ENCODE results near the gene EPM2A.
"Not testable (repeated sequence)": the region's sequence is repeated elsewhere in the genome, so short reads cannot be mapped to it uniquely, and the experiment has no call there.

The EPM2A gene

DNA sequence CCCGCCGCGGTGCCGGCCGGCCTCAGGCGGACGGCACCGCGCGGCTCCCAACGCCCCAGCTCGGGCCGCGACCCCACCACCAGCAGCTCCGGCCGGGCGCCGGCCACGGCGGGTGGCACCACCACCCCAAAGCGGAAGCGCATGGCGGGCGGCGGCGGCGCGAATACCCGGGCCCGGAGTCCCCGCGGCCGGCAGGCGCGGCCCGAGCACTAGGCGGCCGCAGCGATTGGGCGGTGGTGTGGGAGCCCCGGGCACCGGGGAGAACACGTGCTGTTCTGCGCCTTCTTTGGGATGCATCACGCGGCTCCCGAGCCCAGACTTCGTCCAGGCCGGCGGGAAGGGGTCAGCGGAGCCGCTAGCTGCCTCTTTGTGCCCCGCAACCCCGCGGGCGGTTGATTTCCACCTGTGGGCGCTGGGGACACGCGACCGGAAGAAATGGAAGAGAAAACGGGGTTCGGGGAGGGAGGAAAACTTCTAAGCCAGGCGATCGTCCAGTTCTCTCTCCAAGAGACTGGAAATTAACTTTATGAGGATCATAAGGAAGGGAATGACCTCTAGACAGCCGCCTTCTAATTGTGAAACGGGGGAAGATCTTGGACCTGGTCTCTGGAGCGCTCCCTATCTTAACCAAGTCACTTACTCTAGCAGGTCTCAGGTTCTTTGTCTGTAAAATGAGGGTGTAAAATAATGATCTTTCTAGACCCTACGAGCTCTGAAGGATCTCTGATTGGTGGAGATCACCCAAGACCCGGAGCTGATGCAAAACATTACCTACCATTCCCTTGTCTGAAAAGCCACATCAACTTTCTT is at the start of gene EPM2A:
TSS of gene EPM2A (minus strand) at position 165 of the 810 bp plus-strand sequence. CDS start at position 143, 22 bp downstream.
- DNase-seq: peak; percentile 85

DNA sequence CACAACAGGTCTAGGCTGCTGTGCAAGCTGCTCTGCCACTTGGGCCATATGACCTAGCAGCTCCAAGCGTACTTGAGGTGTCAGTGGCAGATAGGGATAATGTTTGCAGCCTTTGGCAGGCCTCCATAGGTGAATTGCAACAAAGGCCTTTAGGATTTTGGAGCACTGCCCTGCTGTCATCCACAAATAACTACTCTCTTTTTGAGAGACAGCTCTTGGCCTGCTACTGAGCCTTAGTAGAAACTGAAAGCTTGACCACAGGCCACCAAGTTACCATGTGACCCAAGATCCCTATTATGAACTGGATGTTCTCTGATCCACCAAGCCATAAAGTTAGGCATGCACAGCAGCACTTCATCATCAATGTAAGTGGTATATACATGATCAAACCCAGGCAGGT is 49.4 kb upstream of the EPM2A start:
- DNase-seq: no peak

DNA sequence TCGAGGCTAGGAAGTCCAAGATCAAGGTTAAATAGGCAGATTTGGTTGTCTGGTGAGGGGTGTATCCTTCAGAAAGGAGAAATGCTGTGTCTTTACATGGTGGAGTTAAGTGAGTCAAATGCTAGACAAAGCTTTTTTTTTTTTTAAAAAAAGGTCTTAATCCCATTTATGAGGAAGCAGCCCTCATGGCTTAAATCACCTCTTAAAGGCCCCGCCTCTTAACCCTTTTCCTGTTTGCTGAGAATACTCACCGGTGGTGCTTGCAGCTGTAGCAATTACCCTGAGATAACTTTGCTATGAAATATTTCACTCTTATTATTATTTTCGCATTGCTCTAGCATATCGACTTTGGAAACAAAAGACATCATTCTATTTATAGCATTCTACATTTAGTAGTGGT is 48.5 kb upstream of the EPM2A start:
- DNase-seq: no peak

GRCh38 chr6:145772846-145773245 is 37.5 kb upstream of the EPM2A start:
- DNase-seq: no peak

- DNase-seq: no peak
Measured at GRCh38 chr6:145765449-145765848, 30.1 kb upstream of the EPM2A start.

DNA sequence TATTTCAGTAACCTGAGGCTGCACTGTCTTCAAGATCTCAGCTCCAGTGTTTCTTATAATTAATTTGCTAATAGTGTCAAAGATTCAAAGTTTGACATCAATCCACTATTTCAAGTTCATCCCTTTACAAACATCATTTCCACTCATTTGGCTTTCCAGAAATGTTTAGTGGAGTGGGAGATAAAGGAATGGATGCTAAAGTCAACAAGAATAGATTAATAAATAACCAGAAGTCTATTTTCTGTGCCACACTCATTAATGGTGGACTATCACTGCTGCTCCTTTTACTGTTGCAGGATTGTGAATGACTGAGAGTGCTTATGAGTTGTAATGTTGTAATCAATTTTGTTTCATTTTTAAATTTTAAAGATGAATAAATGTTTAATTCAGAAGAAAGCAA is 28.4 kb upstream of the EPM2A start:
- DNase-seq: no peak

DNA sequence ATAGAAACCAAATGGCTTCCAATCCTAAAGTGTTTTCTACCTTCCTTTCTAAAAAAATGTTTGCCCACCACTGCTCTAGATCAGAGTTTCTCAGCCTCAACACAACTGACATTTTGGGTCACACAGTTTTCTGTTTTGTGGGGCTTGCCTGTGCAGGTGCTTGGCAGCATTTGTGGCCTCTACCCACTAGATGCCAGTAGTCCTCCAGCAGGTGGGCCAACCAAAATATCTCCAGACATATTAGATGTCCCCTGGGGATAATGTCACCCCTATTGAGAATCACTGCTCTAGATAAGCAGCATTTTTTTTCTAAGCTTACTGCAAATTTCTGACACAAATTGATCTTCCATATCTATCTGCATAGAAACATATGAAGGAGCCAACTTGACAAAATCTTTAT is 26.3 kb upstream of the EPM2A start:
- DNase-seq: no peak

DNA sequence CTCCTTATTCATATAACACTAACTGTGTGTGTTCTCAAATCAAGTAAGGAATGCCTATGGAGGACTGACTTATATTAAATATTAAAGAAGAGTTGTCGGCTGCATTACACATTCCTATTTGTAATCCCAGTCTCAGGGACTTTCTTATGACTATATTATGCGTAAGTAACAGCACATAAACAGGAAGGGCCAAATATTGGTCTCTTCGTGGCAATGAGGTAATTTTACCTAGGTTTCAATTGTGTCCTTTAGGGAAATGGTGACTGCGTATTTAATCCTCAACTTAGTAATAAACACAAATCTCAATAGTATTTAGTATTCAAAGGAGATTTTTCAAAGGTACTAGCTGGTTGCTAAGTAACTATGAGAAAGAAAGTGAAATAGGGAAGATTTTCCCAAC is 22.8 kb upstream of the EPM2A start:
- DNase-seq: no peak

GRCh38 chr6:145756170-145756662 is 20.9 kb upstream of the EPM2A start:
- DNase-seq: peak; percentile 92

DNA sequence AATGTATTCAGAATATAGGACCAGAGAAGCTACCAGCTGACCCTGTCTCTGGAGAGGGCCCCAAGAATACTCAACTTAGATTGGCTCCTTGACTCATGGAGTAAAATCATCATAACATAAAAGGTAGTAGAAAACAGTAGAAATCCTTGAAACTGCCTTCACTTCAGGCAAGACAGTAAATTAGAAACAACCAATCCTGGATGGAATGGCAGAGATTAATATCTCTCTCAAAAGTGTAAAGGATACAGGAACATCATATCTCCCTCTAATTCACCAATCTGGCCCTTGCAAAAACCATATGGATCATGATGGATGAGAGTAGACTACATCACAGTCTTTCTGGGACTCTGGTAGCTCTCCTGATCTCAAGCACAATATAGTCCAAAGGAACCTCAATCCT is 20.4 kb upstream of the EPM2A start:
- no peak for DNase-seq

GRCh38 chr6:145752638-145753037 is 17.3 kb upstream of the EPM2A start:
- DNase-seq: no peak

DNA sequence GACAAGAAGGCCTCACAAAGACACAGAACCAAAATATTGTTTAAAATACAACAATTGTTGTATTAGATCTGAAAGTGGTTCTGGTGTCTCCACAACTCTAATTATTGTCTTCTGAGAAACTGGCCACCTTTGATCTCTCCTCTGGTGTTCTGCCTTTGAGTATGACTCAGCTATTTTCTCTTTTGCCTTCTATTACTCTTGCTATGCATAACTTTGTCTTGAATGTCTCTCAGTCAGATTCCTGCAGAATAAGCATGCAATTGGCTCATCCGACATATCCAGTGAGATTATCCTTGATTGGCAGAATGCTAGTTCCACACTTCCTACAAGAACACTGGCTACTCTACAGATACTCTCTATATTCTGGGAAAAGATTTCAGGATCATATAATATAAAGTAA is 14.3 kb upstream of the EPM2A start:
- peak; percentile 82 for DNase-seq

GRCh38 chr6:145745861-145746260 is 10.5 kb upstream of the EPM2A start:
- DNase-seq: no peak

DNA sequence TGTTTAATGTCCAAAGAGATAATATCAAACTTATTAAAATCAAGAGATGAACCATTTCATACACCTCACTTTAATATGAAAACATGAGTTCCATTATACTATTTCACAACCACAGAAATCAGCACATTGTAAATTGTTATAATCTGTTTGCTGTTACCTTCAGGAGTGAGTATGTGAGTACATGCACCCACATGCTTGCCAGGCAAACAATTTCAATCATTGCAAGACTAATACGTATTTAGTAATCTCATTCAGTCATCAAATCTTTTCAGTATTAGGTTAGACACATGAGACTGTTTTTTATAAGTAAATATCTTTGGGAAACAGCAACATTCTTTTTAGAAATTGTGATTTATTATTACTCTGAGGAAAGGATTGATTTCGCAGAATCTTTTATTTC is 9.3 kb upstream of the EPM2A start:
- no peak for DNase-seq

GRCh38 chr6:145743332-145743731 is 8.0 kb upstream of the EPM2A start:
- DNase-seq: no peak

DNA sequence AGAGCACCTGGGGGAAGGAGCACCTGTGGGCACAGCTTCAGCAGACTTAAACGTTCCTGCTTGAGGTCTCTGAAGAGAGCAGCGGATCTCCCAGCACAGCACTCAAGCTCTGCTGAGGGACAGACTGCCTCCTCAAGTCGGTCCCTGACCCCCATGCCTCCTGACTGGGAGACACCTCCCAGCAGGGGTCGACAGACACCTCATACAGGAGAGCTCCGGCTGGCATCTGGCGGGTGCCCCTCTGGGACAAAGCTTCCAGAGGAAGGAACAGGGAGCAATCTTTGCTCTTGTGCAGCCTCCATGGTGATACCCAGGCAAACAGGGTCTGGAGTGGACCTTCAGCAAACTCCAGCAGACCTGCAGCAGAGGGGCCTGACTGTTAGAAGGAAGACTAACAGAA is 7.2 kb upstream of the EPM2A start:
- not testable (repeated sequence) for DNase-seq

DNA sequence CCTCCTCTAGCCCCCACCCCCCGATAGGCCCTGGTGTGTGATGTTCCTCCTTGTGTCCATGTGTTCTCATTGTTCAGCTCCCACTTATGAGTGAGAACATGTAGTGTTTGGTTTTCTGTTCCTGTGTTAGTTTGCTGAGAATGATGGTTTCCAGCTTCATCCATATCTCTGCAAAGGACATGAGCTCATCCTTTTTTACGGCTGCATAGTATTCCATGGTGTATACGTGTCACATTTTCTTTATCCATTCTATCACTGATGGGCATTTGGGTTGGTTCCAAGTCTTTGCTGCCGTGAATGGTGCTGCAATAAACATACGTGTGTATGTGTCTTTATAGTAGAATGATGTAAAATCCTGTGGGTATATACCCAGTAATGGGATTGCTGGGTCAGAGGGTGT is 4.4 kb upstream of the EPM2A start:
- not testable (repeated sequence) for DNase-seq

- DNase-seq: no peak
Measured at GRCh38 chr6:145738265-145738664, 2.9 kb upstream of the EPM2A start.

DNA sequence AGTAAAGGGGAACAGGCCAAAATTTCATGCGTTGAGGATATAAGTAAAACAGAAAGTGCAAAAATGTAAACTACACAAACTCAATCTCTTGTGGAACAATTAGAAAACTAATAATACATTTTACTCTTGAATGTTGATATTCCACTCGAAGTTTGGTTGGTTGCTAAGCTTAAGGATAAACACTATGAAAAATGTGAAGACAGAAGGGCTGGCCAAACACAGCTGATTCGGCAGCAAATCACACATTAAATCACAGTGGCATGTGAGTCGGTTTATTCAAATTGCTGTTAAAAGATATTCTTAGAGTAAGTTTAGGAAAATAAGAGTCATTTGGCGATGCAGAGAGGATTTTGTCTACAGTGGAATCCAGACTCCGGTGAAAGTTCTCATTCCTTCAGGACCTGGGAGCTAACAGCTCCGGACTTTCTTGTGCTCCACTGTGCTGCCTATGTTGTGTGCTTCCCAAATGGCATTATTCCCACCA is 1.4 kb upstream of the EPM2A start:
- no peak for DNase-seq

- peak; percentile 92 for DNase-seq
Measured at GRCh38 chr6:145734486-145735355, 599 bp downstream of the EPM2A start.

GRCh38 chr6:145733810-145734209 is 1.5 kb downstream of the EPM2A start:
- DNase-seq: no peak

DNA sequence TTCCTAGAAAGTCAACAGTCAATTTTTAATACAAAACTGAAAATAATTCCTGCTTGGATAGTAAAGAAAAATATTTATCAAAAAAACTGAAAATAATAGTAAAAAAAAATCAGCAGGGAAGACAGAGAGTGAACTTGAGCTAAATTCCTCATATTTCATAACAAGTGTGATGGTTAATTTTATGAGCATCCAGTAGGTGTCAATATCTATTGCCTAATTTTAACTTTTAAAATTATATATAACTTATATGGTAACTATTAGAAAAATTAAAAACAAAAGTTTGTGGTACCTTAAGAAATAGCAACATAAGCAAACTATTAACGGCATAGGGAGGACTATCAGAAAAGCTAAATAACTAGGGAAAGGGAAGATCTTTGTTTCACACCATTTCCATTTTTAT is 2.1 kb downstream of the EPM2A start:
- DNase-seq: no peak

GRCh38 chr6:145731447-145731846 is 3.9 kb downstream of the EPM2A start:
- peak; percentile 30 for DNase-seq

- no peak for DNase-seq
Measured at GRCh38 chr6:145729887-145730286, 5.4 kb downstream of the EPM2A start.

All from EL (cell line).